Hindlimb muscle (tissue), 1 donor: Measurements from ENCODE around the gene CNNM4. TPM values are rescaled to one million over a fixed set of nuclear protein-coding genes. Genes with fewer than 3 reads are reported as not detected.
A peak's percentile ranks its signal among the peaks of the same experiment; 100 is the strongest.

Experiments used
- DNase-seq: peaks from one replicate; pipeline ENCODE4 v3.0.0-alpha.2; 2013
- polyA plus RNA-seq: library from polyadenylated mRNA; unstranded; fragments of 120-200 nt; gene quantifications from one replicate; pipeline ENCODE4 v1.2.1, GENCODE V29; 2013; ENCODE audit not compliant: insufficient read length

The CNNM4 gene
- polyA plus RNA-seq, 1 donor, result 38.2 TPM

DNA sequence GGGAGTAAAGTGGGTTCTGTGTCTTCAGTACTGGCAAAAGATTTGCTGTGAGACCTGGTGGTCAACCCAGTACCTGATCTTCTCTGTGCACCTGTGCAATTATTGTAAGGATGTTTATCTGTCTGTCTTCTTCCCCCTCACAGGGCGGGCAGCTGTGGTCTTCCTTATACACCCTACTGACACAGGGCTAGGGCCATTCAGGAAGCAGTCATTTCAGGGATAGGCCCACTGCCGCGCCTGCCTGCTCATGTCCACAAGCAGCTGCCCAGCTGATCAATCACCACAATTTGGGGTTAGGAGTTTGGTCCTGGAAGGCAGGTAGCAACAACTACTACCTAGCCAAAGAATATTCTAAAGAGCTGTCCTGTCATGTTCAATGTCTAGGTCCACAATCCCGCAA lies 1.2 kb upstream of the CNNM4 start:
- no peak for DNase-seq

DNA sequence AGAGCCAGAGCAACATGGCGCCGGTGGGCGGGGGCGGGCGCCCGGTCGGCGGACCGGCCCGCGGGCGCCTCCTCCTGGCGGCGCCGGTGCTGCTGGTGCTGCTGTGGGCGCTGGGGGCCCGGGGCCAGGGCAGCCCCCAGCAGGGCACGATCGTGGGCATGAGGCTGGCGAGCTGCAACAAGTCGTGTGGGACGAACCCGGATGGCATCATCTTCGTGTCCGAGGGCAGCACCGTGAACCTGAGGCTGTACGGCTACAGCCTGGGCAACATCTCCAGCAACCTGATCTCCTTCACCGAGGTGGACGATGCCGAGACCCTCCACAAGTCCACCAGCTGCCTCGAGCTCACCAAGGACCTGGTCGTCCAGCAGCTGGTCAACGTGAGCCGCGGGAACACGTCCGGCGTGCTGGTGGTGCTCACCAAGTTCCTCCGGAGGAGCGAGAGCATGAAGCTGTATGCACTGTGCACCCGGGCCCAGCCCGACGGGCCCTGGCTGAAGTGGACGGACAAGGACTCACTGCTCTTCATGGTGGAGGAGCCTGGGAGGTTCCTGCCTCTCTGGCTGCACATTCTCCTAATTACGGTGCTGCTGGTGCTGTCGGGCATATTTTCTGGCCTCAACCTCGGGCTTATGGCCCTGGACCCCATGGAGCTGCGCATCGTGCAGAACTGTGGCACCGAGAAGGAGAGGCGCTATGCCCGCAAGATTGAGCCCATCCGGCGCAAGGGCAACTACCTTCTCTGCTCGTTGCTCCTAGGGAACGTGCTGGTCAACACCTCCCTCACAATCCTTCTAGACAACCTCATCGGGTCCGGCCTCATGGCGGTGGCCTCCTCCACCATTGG lies 507 bp downstream of the CNNM4 start:
- DNase-seq, result peak; percentile 46

GRCh38 chr2:96762529-96763311 lies 2.0 kb downstream of the CNNM4 start:
- DNase-seq, result no peak

- DNase-seq, result no peak
Observed at GRCh38 chr2:96763511-96764252, 3.0 kb downstream of the CNNM4 start.

GRCh38 chr2:96764253-96764637 lies 3.5 kb downstream of the CNNM4 start:
- DNase-seq, result peak; percentile 43

- DNase-seq, result no peak
Observed at GRCh38 chr2:96767135-96767871, 6.6 kb downstream of the CNNM4 start.

DNA sequence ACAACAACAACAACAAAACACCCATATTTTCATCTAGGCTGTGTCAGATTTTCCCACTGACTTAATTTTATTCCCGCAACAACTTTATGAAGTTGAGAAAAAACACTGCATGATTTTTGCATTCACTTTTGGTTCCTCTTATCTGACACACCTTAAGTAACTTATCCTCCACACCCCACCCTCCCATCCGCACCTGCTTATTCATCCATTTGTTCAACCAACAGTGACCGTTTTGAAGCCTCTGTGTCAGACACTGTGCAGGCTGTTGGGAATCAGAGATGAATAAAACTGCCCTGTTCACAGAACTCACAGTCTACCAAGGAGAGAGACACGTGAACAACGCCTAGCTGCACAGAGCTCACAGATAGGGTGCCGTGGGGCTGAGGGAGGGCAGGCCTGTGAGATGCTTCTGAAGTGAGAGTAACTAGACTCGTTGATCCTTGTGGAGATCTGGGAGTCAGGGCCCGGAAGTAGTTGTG lies 7.4 kb downstream of the CNNM4 start:
- DNase-seq, result no peak

GRCh38 chr2:96769814-96770213 lies 9.1 kb downstream of the CNNM4 start:
- peak; percentile 45 for DNase-seq

GRCh38 chr2:96770442-96771202 lies 9.9 kb downstream of the CNNM4 start:
- no peak for DNase-seq

- DNase-seq, result no peak
Observed at GRCh38 chr2:96771796-96772618, 11.3 kb downstream of the CNNM4 start.

DNA sequence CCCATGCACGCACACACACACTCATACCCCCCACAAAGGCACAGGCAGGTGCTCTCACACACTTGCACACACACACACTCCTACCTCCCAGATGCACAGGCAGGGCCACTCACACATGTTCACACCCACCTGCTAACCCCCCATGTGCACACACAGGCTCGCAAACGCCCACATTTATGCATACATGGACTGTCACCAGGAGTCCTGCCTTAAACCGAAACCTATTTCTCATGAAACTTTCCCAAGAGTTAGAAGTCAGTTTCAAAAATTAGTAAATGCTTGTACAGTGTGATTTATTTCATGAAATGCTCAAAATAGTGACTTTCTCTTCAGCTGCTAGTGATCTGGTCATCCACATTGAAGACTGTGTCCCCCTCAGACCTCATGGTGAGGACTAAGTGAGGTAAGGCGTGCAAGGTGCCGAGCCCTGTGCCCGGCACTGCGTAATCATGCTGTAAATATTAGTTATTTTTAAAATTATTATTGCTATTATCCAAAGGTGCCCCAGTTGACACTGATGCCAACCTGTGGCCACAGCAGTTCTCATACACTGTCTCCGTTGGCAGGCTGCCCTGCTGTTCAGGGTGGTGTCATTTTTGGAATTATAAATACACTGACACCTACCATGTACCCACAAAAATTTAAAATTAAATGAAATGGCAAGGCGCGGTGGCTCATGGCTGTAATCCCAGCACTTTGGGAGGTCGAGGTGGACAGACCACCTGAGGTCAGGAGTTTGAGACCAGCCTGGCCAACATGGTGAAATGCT lies 12.4 kb downstream of the CNNM4 start:
- DNase-seq, result no peak

DNA sequence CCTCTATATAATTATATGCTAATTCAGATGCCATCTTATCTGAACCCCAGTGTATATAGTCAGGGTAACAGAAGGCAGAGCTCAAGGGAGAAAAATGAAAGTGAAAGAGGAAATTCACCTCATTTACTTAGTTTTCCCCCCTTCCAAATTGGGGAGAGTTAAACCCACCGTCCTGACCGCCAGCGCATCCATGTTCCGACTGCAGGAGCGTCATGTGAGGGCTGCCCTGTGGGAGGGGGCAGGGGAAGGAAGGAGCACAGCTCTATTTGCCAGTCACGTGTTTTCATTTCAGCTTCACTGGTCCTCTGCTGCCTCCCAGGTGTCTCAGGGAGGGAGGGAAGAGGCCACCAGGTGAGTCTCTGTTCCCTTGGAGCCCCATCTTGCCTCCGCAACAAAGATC lies 13.2 kb downstream of the CNNM4 start:
- no peak for DNase-seq

GRCh38 chr2:96775160-96775559 lies 14.5 kb downstream of the CNNM4 start:
- no peak for DNase-seq

- no peak for DNase-seq
Observed at GRCh38 chr2:96783388-96783787, 22.7 kb downstream of the CNNM4 start.

GRCh38 chr2:96787411-96787810 lies 26.7 kb downstream of the CNNM4 start:
- DNase-seq, result no peak

- DNase-seq, result no peak
Observed at GRCh38 chr2:96788442-96789244, 27.9 kb downstream of the CNNM4 start.

- no peak for DNase-seq
Observed at GRCh38 chr2:96789245-96789617, 28.5 kb downstream of the CNNM4 start.

GRCh38 chr2:96792772-96793749 lies 32.4 kb downstream of the CNNM4 start:
- DNase-seq, result no peak
